Measurements from ENCODE around the gene PHYKPL. TPM values are rescaled to one million over a fixed set of nuclear protein-coding genes. Genes with fewer than 3 reads are reported as not detected.

PHYKPL gene
- total and polyA plus RNA-seq, 11 donors = 21.3 to 56.2 (median 38.6) TPM

- Histone ChIP-seq H3K4me1 (peaks cover 3 to 82% (median 45%) of the 10 kb centered on the region in 12 donors), H3K9me3 (no peaks in the 10 kb centered on the region), H3K27ac (peak overlapping the region in 11 of 12 donors; percentile 35 to 87 (median 69)), H3K36me3 (no peaks in the 10 kb centered on the region), H3K4me3 (no peak overlapping the region), H3K27me3 (no peaks in the 10 kb centered on the region)
- no peak for ATAC-seq
- 45 to 61% (median 55%) methylated on average over 14 to 17 of the region's 17 CpGs for WGBS, 4 donors
- peak in 1 of 5 donors; percentile 29 for DNase-seq
- intact Hi-C loops (cut with DNase I) = loop anchor here in 1 of 10 donors (5.0 to 10.0 kb wide), 2 partner anchors 308 to 496 kb away; partner anchors contain the start of gene ZNF354A
- no peak for TF ChIP-seq POLR2A (IDR thresholded peaks at IDR 0.05)
- no peak for TF ChIP-seq CTCF (IDR thresholded peaks at IDR 0.05)
Measured at GRCh38 chr5:178238711-178239592, 6.3 kb upstream of the PHYKPL start.

- Histone ChIP-seq H3K9me3 (no peaks in the 10 kb centered on the region), H3K27ac (peak overlapping the region in 5 of 12 donors; percentile 69 to 87 (median 74)), H3K4me3 (no peak overlapping the region), H3K27me3 (no peaks in the 10 kb centered on the region), H3K4me1 (peaks cover 3 to 84% (median 46%) of the 10 kb centered on the region in 12 donors), H3K36me3 (no peaks in the 10 kb centered on the region)
- intact Hi-C loops (cut with DNase I) = loop anchor here in 1 of 10 donors (5.0 to 10.0 kb wide), 2 partner anchors 309 to 497 kb away; partner anchors contain the start of gene ZNF354A
- WGBS, 4 donors = 93 to 97% (median 96%) methylated on average over 6 of the region's 6 CpGs
- ATAC-seq (no peak), DNase-seq (peak in 1 of 5 donors; percentile 9)
- TF ChIP-seq POLR2A (IDR thresholded peaks at IDR 0.05) (no peak), CTCF (IDR thresholded peaks at IDR 0.05) (no peak)
Measured at GRCh38 chr5:178238313-178238635, 5.7 kb upstream of the PHYKPL start.

GRCh38 chr5:178237431-178238312 is 5.1 kb upstream of the PHYKPL start:
- ATAC-seq (no peak), DNase-seq (no peak)
- no peaks in the 10 kb centered on the region for H3K9me3 ChIP-seq
- intact Hi-C loops (cut with DNase I) = loop anchor here in 1 of 10 donors (5.0 to 10.0 kb wide), 2 partner anchors 310 to 497 kb away; partner anchors contain the start of gene ZNF354A
- H3K4me1 ChIP-seq = peaks cover 3 to 90% (median 49%) of the 10 kb centered on the region in 12 donors
- 70 to 79% (median 72%) methylated on average over 9 to 13 of the region's 13 CpGs for WGBS, 4 donors
- H3K4me3 ChIP-seq = no peak overlapping the region
- peak overlapping the region in 6 of 12 donors; percentile 1 to 87 (median 62) for H3K27ac ChIP-seq
- no peaks in the 10 kb centered on the region for H3K27me3 ChIP-seq
- no peaks in the 10 kb centered on the region for H3K36me3 ChIP-seq
- TF ChIP-seq POLR2A (IDR thresholded peaks at IDR 0.05) = no peak

- no peak for TF ChIP-seq CTCF (IDR thresholded peaks at IDR 0.05)
- no peak for TF ChIP-seq POLR2A (IDR thresholded peaks at IDR 0.05)
- intact Hi-C loops (cut with DNase I) = loop anchor here in 1 of 10 donors (5.0 to 10.0 kb wide), 2 partner anchors 311 to 498 kb away; partner anchors contain the start of gene ZNF354A
- Histone ChIP-seq H3K4me3 (no peak overlapping the region), H3K9me3 (no peaks in the 10 kb centered on the region), H3K4me1 (peaks cover 3 to 83% (median 49%) of the 10 kb centered on the region in 12 donors), H3K27me3 (no peaks in the 10 kb centered on the region), H3K27ac (peak overlapping the region in 10 of 12 donors; percentile 1 to 87 (median 49)), H3K36me3 (no peaks in the 10 kb centered on the region)
- DNase-seq (peak in 4 of 5 donors; percentile 61 to 78 (median 76)), ATAC-seq (peak; percentile 6 to 60 (median 45))
- 25 to 35% (median 32%) methylated on average over 4 of the region's 4 CpGs for WGBS, 4 donors
Measured at GRCh38 chr5:178236679-178237078, 4.1 kb upstream of the PHYKPL start.
